Suprapubic skin (tissue), 3 donors: ENCODE data around the gene GYG1.

Experiments used
- CTCF ChIP-seq, 2 donors: fragments of 200-600 bp in 1 of 2; fragments of 450-650 bp in 1 of 2; sonication (generic) in 1 of 2; IDR thresholded peaks; one replicate each; pipeline ENCODE4 v1.5.1; 2016 to 2019; ENCODE audit warnings: antibody characterized with exemption in 2 of 2, mild to moderate bottlenecking in 1 of 2, moderate library complexity in 1 of 2
- POLR2AphosphoS5 ChIP-seq, 3 donors: sonication (generic); formaldehyde crosslinking; IDR thresholded peaks; one replicate each; pipeline ENCODE4 v1.6.1; 2017; ENCODE audit warnings: antibody characterized with exemption in 3 of 3

- TF ChIP-seq CTCF (IDR thresholded peaks at IDR 0.05) (no peak), POLR2AphosphoS5 (IDR thresholded peaks at IDR 0.05) (no peak)
These were observed 8.5 kb downstream of the GYG1 start for GRCh38 chr3:148999806-149000205.
